Amniotic epithelial cell (primary cell): ENCODE measurements around the gene SPAG16.
"Not testable (repeated sequence)": the region's sequence is repeated elsewhere in the genome, so short reads cannot be mapped to it uniquely, and the experiment has no call there.

ENCODE experiments used
- DNase-seq: peaks from one replicate; pipeline ENCODE4 v3.0.0-alpha.2; 2010; ENCODE audit warnings: low read depth

The SPAG16 gene

DNA sequence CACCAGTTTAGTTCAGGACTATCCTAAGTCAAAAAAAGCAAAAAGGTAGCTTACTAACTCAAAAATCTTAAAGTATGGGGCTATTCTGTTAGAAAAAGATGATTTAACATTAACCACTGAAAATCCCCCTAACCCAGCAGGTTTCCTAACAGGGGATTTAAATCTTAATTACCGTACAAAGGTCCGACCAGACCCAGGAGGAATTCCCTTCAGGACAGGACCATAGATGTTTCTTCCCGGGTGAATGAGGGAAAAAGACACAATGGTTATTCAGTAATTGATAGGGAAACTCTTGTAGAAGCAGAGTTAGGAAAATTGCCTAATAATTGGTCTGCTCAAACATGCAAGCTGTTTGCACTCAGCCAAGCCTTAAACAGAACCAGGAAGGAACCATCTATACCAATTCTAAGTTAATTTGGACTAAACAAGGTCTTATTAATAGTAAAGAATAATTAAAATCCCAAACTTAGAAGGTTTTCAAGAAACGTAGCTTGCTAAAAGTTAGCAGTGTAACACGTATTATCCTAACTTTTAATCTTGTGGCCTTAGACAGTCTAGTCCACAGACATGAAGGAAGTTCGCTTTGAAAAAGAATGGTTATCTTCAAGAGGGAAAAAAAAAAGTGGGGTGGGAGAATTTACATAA, 124.3 kb downstream of the SPAG16 start:
- DNase-seq: not testable (repeated sequence)

DNA sequence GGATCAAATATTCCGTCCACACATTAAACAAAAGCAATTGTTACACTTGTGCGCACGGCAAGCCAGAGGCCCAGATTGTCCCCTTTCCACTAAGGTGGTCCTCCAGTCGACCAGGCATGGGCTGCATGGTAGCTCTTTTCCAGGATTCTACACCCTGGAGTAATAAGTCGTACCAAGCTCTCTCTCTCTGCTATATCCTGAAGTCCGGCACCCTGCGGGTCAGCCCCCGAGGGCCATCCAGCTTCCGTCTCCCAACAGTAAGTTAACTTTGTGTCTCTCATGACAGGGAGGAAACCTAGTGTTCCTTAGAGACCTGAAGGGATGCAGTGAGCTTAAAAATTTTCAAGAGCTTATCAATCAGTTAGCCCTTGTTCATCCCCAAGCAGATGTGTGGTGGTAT, 126.4 kb downstream of the SPAG16 start:
- not testable (repeated sequence) for DNase-seq

DNA sequence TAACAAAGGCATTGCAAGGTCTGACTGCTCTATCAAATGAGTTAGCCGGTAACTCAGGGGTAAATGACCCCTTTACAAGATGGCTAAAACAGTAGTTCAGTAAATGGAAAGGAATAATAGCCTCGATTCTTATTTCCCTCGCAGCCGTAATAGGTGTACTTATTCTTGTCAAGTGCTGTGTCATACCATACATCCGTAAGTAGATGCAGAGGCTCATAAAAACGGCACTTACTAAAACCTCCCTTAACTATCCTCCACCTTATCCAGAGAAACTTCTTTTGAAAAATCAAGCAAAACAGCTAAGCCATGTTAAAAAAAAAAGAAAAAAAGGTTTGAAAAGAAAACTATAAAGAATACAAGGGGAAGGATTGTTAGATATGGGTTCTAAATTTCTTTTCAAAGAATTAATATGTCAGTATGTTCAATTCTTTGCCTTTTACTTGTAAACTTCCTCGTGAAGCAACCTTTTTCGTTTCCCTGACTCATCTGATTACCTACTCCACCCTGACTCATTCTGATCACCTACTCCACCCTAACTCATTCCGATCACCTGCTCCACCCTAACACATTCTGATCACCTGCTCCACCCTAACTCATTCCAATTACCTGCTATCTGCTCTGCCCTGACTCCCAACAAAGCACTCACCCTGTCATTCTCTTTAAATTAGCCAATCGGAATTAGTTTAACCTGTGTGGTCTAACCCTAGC, 127.5 kb downstream of the SPAG16 start:
- DNase-seq: no peak

DNA sequence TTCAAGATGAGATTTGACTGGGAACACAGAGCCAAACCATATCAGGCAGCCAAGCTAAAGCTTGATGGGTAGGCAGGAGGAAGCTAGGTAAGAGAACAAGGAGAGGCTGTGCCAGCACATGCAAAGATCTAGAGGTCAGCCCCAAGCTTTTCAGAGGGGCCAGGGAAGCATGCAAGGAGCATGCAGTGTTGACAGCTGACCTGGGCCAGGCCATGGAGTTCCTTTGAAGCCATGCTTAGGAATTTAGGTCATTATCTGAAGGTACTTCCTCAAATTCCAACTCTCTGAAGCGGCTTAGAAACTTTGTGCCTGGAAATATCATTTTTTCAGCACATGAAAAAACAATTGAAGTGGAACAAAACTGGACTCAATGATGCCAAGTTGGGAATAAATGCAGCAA, 130.8 kb downstream of the SPAG16 start:
- DNase-seq: no peak

DNA sequence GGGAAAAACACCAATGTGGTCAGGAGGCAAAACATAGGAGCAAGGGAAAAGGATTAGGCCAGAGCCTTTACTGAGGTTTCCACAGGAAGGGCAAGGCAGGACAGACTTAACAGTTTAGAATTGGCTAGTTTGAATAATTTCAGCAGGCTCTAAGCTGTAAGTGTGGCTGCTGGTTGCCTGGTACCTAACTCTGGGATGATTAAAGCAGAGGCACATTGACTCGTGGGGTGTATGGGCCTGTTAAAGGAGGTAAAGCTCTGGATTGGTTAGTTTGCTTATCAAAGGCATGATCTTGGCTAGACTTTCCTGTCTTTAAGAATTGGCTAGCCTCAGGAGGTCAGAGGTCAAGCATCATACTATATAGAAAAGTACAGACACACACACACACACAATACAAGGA, 132.6 kb downstream of the SPAG16 start:
- no peak for DNase-seq

DNA sequence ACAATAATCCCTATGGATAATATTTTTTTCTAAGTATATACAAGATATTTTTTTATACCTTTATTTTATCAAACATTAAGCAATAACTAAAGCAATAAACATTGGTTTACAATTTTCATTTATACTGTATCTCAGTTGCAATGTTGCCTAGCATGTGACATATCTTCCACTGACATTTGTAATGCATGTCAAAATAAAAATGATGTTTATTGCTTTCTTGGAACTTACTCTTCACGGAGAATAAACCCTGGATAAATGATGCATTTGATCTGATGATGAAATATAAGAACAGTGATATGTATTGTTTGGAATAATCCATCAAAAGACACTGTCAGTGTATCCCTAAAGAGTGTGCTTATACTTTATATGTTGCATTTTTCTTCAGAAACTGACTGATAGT, 135.7 kb downstream of the SPAG16 start:
- DNase-seq: no peak

DNA sequence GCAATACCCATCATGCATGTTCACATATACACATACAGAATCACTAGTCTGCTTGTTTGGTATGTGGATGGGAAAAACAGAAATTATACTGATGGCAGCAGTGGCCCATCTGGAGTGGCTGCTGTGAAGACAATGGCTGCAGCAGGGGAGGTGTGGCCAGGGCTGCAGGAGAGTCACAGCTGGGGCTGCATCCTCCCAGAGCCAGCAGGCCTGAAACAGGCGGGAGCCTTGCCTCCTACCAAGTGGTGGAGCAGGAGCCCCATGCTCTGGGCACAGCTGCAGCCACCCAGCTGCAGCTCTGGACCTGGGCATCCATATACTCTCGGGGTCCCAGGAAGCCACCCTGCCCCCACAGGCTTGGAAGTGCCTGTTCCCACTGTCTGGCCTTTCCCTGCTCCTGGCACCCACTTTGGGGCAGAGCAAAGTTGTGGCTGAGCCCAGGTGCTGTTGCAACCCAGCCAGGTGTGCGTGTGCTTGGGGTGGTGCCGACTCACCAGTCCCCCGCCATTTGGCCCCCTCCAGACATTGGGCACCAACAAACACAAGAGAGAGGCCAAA, 136.6 kb downstream of the SPAG16 start:
- no peak for DNase-seq

DNA sequence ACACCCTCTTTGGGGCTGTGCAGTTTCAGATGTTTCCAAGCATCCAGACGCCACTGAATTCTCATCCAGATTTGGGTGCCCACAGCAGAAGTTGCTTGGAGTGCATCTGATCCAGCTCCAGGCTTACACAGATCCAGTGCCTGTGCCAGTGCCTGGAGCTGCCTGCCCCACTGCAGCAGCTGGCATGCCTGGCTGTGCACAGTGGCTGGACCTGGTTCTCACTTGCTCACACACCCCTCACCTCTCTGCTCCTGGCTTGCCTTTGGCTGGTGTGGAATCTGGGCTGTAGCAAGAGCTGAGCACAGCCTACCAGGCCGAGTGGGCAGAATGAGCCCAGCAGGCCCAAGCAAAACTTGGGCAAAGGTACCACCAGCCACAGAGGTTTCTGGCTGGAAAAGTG, 137.9 kb downstream of the SPAG16 start:
- DNase-seq: no peak

DNA sequence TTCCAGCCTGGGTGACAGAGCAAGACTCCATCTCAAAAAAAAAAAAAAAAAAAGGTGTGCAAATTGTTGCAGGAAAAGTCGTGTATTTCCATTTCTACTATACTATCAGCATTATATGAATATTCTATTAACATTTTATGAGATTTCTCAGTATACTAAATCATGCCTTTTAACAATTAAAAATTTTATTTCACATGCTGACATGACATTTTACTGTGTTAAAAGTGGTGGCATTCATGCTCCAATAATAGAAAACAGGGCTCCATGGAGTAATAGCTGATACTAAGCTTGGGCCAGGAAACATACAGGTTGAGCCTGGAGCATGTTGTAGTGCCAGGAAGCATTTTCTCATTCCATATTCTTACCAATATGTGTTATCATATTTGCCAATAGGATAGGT, 141.4 kb downstream of the SPAG16 start:
- DNase-seq: no peak

DNA sequence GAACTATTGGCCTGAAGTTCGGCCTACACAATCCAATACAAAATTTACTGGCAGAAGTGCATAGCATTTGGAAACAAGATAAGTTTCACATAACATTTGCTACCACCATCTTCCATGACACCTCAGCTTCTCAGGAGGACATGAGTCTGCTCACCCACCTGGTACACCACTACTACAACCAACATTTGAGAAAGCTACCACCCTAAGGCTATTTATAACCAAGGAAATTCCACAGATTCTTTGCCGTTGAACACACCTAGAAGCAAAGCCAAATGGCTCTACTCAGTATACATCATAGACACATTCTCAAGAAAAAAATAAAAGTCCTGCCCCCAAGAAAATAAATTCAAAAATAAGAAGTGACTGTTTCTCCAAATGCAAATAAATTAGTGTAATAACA, 145.3 kb downstream of the SPAG16 start:
- peak; percentile 0 for DNase-seq

DNA sequence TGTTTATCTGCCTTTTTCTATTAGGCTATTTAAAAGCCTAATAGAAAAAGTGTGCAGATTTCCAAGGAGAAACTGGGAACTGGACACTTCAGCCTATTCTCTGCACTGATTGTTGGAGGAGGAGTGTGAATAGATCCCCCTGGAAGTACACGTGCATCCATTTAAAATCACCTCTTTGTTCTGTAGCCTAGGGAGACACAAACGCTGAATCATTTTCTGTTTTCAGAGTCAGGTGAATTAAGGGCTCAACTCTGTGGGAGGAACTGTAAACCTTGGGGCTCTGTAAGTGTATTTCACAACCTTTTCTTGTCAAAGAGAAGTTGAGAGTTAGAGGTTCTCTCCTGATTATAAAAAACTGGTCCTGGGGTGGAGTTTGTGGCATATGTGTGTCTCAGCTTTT, 159.7 kb downstream of the SPAG16 start:
- DNase-seq: no peak

DNA sequence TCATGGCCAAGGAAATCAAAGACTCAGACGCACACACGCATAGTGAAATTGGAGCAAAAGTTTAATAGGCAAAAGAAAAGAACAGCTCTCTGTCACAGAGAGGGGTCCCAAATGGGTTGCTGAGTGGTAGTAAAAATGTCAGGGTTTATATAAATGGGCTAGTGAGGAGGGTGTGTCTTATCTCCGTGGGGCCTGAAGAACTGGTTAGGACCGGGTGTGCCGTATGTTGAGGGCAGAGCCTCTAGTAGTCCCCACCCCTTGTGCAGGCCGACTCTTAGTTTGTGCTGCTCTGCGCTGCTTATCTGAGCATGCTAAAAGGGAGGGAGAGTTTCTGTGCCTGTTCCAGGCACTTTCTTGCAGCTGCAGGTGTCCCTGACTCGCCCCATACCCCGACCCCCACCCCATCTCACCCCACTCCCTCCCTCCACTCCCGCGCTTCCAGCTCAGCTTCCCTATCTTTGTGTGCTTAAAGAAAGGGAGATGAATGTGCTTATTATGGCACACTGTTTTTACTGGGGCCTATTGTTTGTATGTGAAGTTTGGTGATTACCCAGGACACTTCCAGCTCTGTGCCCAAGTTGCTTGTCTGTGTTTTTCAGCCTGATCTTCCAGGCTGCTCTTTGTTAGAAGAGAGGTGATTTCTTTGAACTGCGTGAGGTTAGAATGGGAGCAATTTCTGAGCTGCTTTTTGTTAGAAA, 167.4 kb downstream of the SPAG16 start:
- no peak for DNase-seq

DNA sequence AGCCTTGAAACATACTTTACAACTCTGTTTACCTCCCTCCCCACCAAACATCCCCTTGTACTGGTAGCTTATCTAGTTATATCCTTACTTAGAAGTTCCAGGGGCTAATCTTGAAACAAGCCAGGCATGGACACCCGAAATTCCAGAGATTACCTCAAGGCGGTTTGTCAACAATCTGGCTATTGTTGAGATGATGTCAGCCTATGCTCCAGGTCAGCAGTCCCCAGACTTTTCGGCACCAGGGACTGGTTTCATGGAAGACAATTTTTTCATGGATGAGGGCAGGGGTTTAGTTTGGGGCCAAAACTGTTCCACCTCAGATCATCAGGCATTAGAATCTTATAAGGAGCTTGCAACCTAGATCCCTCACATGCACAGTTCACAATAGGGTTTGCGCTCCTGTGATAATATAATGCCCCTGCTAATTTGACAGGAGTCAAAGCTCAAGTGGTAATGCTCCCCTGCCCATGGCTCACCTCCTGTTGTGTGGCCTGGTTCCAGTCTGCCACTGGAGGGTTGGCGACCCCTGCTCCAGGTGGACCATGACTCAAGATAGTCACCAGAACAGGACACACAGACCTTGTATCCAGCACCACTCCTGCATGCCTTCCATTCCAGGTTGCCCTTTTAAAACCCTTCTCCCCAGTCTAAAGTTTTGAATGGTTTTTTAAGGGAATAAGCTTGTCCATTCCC, 171.2 kb downstream of the SPAG16 start:
- DNase-seq: peak; percentile 18

DNA sequence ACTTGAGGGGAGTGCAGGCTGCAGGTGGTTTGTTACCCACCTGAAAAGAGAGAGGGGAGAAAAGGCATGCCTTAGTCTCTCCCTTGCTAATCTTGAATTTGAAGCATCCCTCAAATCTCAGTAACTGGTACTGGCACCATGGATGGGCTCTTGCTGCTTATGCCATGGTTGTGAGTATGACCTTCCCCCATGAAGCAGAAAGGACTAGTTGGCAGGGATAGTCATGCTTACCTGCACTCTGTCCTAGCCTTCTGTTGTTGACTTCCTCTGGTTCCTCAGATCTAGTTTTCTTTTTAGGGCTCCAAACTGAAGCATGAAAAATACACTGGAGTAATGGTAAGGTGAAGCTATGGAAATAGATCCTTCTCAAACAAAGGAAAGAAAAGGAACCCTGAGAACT, 191.2 kb downstream of the SPAG16 start:
- peak; percentile 19 for DNase-seq

DNA sequence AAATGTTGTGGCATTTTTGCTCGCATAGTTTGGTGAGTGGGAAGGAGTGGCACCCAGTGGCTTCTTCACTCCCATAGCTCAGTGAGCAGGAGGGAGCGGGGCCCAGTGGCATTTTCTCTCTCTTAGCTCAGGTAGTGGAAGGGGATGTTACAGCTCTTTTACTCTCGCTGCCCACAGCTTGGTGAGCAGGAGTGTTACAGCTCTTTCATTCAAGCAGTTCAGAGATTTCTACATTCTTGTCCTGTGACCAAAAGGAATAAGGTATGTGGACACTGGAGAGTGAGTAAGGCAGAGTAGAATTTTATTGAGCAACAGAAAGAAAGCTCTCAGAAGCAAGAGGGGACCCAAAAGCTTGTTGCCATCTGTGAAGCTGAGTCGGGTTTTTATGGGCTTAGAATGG, 192.4 kb downstream of the SPAG16 start:
- no peak for DNase-seq

DNA sequence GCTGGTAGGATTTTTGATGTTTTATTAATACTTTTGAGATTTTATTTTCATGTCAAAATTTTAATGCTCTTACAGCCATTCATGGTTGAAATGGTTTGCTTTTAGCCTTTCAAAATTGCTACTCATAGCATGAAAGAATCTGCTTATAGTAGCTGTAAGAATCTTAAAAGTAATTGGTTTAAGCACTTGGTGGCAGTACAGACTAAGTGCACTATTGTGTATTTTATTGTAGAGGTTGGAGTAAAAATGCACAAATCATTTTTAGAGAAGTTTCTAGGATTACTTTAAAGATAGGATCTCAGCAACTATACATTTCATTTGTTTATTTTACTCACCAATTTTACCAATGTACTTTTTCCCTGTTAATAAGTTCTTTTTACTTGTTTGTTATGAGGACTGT, 205.8 kb downstream of the SPAG16 start:
- DNase-seq: no peak

DNA sequence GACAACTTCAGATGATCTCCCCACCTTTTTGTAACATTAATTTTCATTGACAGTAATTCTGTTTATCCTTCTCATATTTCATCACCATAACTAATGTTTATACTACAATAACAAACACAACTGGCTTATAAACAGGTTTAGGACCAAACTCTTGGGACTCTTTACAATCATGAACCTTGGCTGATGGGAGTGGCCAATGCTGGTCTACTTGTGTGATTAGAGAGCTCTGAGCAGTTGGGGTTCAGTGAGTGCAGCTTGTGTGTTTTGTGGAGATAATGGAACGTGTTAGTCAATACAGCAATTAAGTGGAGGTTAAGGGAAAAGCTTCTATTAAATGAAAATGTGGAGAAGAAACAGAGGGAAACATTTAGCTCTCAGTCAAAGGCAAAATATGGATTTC, 207.1 kb downstream of the SPAG16 start:
- DNase-seq: no peak

DNA sequence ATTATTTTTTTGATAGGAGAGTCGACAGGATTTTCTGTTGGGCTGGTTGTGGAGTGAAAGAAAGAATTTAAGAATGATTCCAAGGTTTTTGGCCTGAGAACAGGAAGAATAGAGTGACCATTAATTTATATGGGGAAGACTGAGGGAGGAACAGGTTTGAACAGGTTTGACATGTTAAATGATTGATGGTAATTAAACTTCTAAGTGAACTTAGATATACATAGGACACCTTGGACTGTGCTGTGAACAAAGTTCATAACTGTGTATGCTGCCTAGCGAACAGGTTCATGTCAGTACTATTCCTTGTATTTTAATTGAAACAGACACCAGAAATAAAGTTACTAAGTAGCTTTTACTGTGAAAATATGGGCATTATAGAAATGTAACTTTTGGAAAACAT, 212.0 kb downstream of the SPAG16 start:
- no peak for DNase-seq

DNA sequence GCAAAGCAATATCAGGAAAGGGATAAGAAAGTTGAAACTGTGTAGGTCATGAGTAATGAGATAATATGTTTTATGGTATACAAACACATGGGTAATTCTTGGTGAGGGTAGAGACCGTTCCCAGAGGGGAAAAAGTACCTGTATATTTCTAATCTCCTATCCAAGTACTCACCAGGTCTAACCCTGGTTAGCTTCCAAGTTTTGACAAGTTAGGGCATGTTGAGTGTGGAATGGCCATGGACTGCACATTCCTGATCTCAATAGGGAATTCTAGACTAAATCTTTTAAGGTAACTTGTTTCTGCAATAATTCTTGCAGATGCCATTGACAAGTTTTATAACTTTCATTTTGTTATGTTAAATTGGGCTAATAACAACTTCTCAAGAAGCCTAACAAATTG, 216.6 kb downstream of the SPAG16 start:
- no peak for DNase-seq

DNA sequence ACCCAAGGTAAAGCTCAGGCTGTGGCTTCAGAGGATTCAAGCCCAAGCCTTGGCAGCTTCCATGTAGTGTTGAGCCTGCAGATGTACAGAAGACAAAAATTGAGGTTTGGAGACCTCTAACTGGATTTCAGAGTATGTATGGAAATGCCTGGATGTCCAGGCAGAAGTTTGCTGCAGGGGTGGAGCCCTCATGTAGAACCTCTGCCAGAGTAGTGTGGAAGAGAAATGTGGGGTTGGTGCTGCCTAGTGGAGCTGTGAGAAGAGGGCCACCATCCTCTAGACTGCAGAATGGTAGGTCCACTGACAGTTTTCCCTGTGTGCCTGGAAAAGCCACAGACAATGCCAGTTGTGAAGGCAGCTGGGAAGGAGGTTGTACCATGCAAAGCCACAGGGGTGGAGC, 239.9 kb downstream of the SPAG16 start:
- DNase-seq: no peak

DNA sequence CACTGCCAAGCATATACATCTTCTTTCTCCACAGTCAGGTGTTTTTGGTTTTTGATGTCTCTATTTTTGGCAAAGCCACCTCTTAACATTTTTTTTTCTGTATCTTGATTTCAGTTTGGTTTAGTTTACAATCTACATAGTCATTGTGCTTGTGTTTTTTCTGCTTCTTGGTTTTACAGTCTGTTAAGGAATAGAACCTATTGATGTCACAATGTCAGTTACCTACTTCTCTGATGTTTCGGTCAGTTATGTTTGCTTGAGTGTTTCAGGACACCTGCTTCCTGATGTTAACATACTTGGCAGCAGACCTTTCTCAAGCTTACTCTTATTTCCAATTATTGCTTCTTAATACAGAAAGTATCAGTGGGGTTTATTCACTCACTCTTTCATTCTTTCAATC, 253.3 kb downstream of the SPAG16 start:
- DNase-seq: no peak

DNA sequence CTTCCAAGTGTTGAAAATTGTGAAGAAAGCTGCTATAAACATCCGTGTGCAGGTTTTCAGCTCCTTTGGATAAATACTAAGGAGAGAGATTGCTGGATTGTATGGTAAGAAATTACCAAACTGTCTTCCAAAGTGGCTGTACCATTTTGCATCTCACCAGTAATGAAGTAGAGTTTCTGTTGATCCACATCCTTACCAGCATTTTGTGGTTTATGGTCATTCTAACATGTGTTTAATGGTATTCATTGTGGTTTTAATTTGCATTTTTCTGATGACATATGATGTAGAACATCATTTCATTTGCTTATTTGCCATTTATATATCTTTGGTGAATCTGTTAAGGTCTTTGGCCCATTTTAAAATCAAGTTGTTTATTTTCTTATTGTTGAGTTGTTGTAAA, 260.7 kb downstream of the SPAG16 start:
- no peak for DNase-seq

DNA sequence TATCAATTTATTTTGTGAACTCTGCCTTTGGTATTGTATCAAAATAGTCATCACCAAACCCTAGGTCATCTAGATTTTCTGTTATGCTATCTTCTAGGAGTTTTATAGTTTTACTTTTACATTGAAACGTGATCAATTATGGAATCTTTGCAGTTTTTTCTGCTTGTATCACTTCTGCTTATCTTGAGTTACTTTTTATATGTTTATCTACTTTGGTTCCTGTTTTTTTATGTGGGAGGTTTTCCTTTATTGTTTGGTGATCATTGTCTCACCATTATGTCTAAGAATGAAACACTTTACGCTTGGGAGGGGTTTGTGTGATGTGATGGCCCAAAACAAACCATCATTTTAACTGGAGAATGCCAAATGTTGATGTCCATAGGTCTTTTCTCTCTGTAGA, 261.2 kb downstream of the SPAG16 start:
- DNase-seq: no peak
